ENCODE measurements around the gene DUSP3. TPM values are rescaled to one million over a fixed set of nuclear protein-coding genes. Genes with fewer than 3 reads are reported as not detected.
A peak's percentile ranks its signal among the peaks of the same experiment; 100 is the strongest.

Gene DUSP3
- total and polyA plus RNA-seq, 2 experiments from 2014 or later = 73.8 to 76.8 TPM

DNA sequence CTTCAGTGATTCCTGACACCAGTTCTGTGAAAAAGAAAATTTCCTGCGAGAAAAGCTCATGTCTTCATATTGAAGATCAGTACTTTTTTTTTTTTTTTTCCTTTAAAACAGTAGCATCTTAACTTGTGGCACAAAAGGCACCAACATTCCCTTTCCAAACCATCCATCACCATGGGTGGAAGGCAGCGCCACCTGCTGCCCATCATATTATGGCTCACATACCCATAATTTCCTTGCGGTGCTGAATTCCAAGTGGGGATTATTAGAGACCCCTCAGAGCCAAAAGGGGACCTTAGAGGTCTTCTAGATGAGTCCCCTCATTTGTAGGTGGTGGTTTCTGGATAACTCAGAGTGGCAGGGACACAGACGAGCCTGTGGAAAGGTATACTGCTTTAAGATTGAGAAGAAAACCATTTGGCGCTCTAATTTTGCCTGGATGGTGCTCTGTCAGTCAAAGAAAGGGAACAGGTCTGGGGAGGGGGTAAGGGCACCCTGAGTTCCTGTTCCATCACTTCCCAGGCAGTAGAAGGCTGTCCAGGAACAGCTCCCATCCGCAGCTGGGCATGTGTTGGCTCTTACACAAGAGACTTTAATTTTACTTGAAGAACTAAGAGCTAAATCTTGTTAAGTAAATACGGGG lies 12.2 kb downstream of the DUSP3 start:
- Histone ChIP-seq H2AFZ (no peak overlapping the region), H3K4me3 (no peak overlapping the region), H3K4me2 (no peak overlapping the region), H3K27ac (no peak overlapping the region), H4K20me1 (ENCODE audit: insufficient read depth, poor library complexity, severe bottlenecking) (no peaks in the 10 kb centered on the region), H3K4me1 (ENCODE audit: insufficient read depth) (no peaks in the 10 kb centered on the region), H3K9me3 (ENCODE audit: low read depth) (no peaks in the 10 kb centered on the region), H3K79me2 (no peaks in the 10 kb centered on the region), H3K27me3 (no peaks in the 10 kb centered on the region), H3K9me2 (replicated peaks; ENCODE audit: insufficient read depth) (no peaks in the 10 kb centered on the region), H3K36me3 (replicated peaks; ENCODE audit: insufficient read depth, low read depth) (no peaks in the 10 kb centered on the region)
- TF ChIP-seq, protein P1, sequence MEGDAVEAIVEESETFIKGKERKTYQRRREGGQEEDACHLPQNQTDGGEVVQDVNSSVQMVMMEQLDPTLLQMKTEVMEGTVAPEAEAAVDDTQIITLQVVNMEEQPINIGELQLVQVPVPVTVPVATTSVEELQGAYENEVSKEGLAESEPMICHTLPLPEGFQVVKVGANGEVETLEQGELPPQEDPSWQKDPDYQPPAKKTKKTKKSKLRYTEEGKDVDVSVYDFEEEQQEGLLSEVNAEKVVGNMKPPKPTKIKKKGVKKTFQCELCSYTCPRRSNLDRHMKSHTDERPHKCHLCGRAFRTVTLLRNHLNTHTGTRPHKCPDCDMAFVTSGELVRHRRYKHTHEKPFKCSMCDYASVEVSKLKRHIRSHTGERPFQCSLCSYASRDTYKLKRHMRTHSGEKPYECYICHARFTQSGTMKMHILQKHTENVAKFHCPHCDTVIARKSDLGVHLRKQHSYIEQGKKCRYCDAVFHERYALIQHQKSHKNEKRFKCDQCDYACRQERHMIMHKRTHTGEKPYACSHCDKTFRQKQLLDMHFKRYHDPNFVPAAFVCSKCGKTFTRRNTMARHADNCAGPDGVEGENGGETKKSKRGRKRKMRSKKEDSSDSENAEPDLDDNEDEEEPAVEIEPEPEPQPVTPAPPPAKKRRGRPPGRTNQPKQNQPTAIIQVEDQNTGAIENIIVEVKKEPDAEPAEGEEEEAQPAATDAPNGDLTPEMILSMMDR (IDR thresholded peaks at IDR 0.05; ENCODE audit: poor library complexity) = peak; percentile 63
- TF ChIP-seq EZH2 (IDR thresholded peaks at IDR 0.05; ENCODE audit: borderline replicate concordance) = no peak
- 49% methylated on average over 7 of the region's 7 CpGs for WGBS (ENCODE audit: low lambda C conversion rate, missing lambda C conversion rate)
- DNase-seq (ENCODE audit: low spot score) = peak; percentile 58

- Histone ChIP-seq H3K27me3 (peaks cover 22% of the 10 kb centered on the region), H3K27ac (peak overlapping the region; percentile 39), H3K36me3 (replicated peaks; ENCODE audit: insufficient read depth, low read depth) (no peaks in the 10 kb centered on the region), H4K20me1 (ENCODE audit: insufficient read depth, poor library complexity, severe bottlenecking) (no peaks in the 10 kb centered on the region), H3K4me3 (no peak overlapping the region), H2AFZ (no peak overlapping the region), H3K9me3 (ENCODE audit: low read depth) (no peaks in the 10 kb centered on the region), H3K9me2 (replicated peaks; ENCODE audit: insufficient read depth) (no peaks in the 10 kb centered on the region), H3K79me2 (no peaks in the 10 kb centered on the region), H3K4me2 (no peak overlapping the region), H3K4me1 (ENCODE audit: insufficient read depth) (no peaks in the 10 kb centered on the region)
- 2% methylated on average over 10 of the region's 10 CpGs for WGBS (ENCODE audit: low lambda C conversion rate, missing lambda C conversion rate)
- TF ChIP-seq, protein P1 (IDR thresholded peaks at IDR 0.05; ENCODE audit: poor library complexity) = peak; percentile 100
- no peak for TF ChIP-seq EZH2phosphoT487 (IDR thresholded peaks at IDR 0.05; ENCODE audit: low read depth, severe bottlenecking, unreplicated experiment)
- DNase-seq (ENCODE audit: low spot score) = peak; percentile 96
Measured at GRCh38 chr17:43760254-43760852, 18.4 kb downstream of the DUSP3 start.

- Histone ChIP-seq H3K4me1 (ENCODE audit: insufficient read depth) (peaks cover 2% of the 10 kb centered on the region), H3K4me3 (no peak overlapping the region), H3K9me3 (ENCODE audit: low read depth) (no peaks in the 10 kb centered on the region), H3K4me2 (no peak overlapping the region), H4K20me1 (ENCODE audit: insufficient read depth, poor library complexity, severe bottlenecking) (no peaks in the 10 kb centered on the region), H3K9me2 (replicated peaks; ENCODE audit: insufficient read depth) (no peaks in the 10 kb centered on the region), H2AFZ (no peak overlapping the region), H3K36me3 (replicated peaks; ENCODE audit: insufficient read depth, low read depth) (no peaks in the 10 kb centered on the region), H3K79me2 (no peaks in the 10 kb centered on the region), H3K27me3 (peaks cover 27% of the 10 kb centered on the region), H3K27ac (no peak overlapping the region)
- DNase-seq (ENCODE audit: low spot score) = no peak
- 53% methylated on average over 5 of the region's 7 CpGs for WGBS (ENCODE audit: low lambda C conversion rate, missing lambda C conversion rate)
- TF ChIP-seq, protein P1 (IDR thresholded peaks at IDR 0.05; ENCODE audit: poor library complexity) = no peak
- TF ChIP-seq EZH2 (IDR thresholded peaks at IDR 0.05; ENCODE audit: borderline replicate concordance) = no peak
- no peak for TF ChIP-seq EZH2phosphoT487 (IDR thresholded peaks at IDR 0.05; ENCODE audit: low read depth, severe bottlenecking, unreplicated experiment)
Measured at GRCh38 chr17:43759836-43760235, 18.9 kb downstream of the DUSP3 start.

Data from hepatocyte (in vitro differentiated cells).